Spleen (tissue), 7 donors: ENCODE results near the gene LEF1.

Source experiments
- CTCF ChIP-seq, 11 experiments: fragments of 200-600 bp in 7 of 11; fragments of 450-650 bp in 4 of 11; sonication (generic) in 4 of 11; IDR thresholded peaks in 8 of 11; conservative IDR thresholded peaks in 3 of 11; 1 replicate in 7 of 11; 2 replicates in 4 of 11; pipeline versions ENCODE4 v1.4.0 to v1.8.0; 2016 to 2021; ENCODE audit warnings: antibody characterized with exemption in 11 of 11, inconsistent platforms in 4 of 11, mild to moderate bottlenecking in 1 of 11
- POLR2A ChIP-seq, 3 donors: fragments of 450-650 bp; IDR thresholded peaks; one replicate each; pipeline ENCODE4 v1.5.1; 2017; ENCODE audit warnings: antibody characterized with exemption in 3 of 3, mild to moderate bottlenecking in 1 of 3
- donor health status: DM: no; HTN: no; CAD: no; lungs with moderate emphysema.
- donor health status: DM: no; HTN: no; CAD: no.
- donor health status: DM: no; HTN: no; CAD: no.

GRCh38 chr4:108172231-108172752 is 3.6 kb upstream of the LEF1 start:
- TF ChIP-seq POLR2A (IDR thresholded peaks at IDR 0.05) (no peak), CTCF (IDR thresholded peaks at IDR 0.05 in 8 of 11, conservative IDR thresholded peaks at IDR 0.05 in 3 of 11) (peak in 1 of 11 experiments; percentile 32)
